Cerebellar cortex (tissue), 1 donor: ENCODE data around the gene VAMP4.
A peak's percentile ranks its signal among the peaks of the same experiment; 100 is the strongest.
"Not testable (repeated sequence)": the region's sequence is repeated elsewhere in the genome, so short reads cannot be mapped to it uniquely, and the experiment has no call there.

Experiments used
- DNase-seq: peaks from one replicate; pipeline ENCODE4 v3.0.0-alpha.2; 2015; ENCODE audit warnings: low spot score

VAMP4 gene

DNA sequence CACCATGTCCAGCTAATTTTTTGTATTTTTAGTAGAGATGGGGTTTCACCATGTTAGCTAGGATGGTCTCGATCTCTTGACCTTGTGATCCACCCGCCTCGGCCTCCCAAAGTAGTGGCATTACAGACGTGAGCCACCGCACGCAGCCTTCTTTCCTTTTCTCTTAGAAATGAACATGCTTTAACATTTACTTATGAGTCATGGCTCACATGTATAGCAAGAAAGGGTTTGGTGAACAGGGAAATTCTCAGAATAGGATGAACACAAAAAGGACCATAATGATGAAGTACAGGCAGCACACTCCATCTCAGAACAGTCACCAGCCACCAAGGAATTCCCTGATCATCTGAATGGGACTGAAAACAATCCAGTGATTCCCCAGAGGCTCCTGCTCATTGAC lies 9.4 kb upstream of the VAMP4 start:
- no peak for DNase-seq

DNA sequence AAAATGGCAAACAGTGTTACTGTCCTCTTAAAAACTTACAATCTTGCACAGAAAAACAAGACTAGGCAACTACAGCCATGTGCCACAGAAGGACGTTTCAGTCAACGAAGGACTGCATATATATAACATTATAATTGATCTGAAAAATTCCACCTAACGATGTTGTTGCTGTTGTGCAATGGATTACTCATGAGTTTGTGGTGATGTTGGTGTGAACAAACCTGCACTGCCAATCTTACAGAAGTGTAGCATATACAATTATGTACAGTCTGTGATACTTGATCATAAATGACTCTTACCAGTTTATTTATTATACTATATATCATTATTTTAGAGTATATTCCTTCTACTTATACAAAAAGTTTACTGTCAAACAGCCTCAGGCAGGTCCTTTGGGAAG lies 6.8 kb upstream of the VAMP4 start:
- DNase-seq = no peak

DNA sequence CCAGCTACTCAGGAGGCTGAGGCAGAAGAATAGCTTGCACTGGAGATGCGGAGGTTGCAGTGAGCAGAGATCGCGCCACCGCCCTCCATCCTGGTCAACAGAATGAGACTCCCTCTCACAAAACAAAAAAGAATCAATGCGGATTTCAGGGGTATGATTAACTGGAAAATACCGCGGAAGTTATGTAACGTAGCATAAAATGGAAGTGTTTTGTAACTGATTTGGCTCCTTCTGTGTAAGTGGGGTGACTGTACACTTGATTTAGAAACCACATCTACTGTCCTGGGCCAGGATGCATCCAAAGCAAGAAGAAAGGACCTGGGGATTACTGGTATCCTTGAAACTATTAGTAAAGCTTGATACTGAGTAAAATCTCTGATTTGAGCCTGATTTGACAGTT lies 3.1 kb upstream of the VAMP4 start:
- DNase-seq = no peak

- DNase-seq = peak; percentile 57
These were observed 1.4 kb upstream of the VAMP4 start for GRCh38 chr1:171743081-171743870.

- peak; percentile 77 for DNase-seq
These were observed 685 bp upstream of the VAMP4 start for GRCh38 chr1:171742577-171742922.

- DNase-seq = peak; percentile 72
These were observed 636 bp downstream of the VAMP4 start for GRCh38 chr1:171740987-171741871.

GRCh38 chr1:171740356-171740863 lies 1.5 kb downstream of the VAMP4 start:
- no peak for DNase-seq

DNA sequence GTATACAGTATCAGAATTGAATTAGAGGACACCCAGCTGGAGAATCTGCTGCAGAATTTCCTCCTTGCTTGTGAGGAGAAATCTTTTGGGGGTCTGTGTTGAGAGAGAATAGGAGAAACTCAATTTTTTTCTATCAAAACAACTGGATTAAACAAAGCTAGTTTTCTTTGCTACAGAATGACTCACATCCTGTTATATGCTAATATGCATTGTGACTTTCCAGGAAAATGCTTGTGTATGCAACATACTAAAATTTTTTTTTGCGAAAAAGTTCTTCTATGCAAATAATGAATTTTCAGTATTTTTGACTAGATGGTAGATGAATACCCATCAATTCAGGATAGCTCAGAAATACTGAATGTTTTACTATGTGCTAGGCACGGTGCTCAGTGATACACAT lies 2.2 kb downstream of the VAMP4 start:
- no peak for DNase-seq

GRCh38 chr1:171738911-171739310 lies 3.0 kb downstream of the VAMP4 start:
- no peak for DNase-seq

- no peak for DNase-seq
These were observed 5.7 kb downstream of the VAMP4 start for GRCh38 chr1:171736196-171736595.

DNA sequence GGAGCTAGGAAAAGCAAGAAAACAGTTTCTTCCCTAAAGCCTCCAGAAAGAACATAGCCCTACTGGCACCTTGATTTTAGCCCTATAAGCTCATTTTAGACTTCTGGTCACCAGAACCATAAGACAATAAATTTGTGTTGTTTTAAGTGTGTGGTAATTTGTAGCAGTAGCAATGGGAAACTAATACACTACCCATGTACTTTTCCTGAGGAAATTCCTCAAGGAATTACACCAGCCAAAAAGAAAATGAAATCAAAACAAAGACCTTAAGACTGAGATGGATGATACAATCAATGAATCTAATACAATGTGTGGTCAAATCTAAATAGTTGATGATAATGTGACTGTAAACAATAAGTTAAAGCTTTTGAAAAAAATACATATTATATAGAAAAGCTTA lies 11.8 kb downstream of the VAMP4 start:
- DNase-seq = no peak

DNA sequence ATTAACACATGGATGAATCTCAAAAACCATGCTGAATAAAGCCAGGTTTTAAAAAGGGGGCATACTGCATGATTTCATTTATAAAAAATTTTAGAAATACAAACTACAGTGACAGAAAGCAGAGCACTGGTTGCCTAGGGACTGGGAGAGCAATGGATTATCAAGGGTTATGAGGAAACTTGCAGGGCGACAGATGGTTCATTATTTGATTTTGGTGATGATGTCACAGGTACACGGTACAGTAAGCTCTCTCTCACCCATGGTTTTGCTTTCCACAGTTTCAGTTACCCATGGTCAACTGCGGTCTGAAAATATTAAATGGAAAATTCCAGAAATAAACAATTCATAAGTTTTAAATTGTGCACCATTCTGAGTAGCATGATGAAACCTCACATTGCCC lies 14.1 kb downstream of the VAMP4 start:
- peak; percentile 68 for DNase-seq

- DNase-seq = not testable (repeated sequence)
These were observed 18.7 kb downstream of the VAMP4 start for GRCh38 chr1:171723180-171723579.

DNA sequence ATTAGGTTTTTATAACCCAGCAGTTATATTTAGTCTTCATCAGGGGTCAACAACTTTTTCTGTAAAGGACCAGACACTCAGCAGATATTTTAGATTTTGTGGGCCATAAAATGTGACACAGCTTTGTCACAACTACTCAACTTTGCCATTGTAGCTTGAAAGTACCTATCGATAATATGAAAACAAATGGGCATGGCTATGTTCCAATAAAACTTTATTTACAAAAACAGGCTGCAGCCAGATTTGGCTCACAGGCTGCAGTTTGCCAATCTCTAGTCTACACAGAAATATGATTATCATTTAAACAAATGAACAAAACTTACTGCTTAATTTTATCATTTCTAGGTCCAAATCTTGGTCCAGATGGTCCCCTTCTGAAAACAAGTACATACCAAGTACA lies 23.0 kb downstream of the VAMP4 start:
- DNase-seq = no peak

GRCh38 chr1:171718216-171718615 lies 23.6 kb downstream of the VAMP4 start:
- DNase-seq = no peak

- no peak for DNase-seq
These were observed 24.7 kb downstream of the VAMP4 start for GRCh38 chr1:171717062-171717718.

DNA sequence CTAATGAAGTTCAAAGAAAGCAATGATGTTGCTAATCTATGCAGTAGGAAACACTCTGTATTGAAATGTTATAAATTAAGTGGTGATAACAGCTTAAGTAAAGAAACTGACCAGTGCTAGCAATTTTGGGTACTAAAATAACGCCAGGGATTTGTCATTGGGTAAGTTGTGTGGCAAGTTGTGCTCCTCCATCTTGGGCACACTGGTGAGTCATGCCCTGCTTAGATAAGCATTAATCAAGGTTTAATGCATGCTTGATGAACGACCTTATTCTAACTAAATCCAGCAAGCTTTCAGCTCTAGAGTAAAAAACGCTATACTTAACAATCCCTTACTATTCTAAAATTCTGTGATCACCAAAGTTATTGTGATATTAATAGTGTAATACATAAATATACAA lies 25.2 kb downstream of the VAMP4 start:
- DNase-seq = no peak

GRCh38 chr1:171715813-171716251 lies 26.0 kb downstream of the VAMP4 start:
- DNase-seq = peak; percentile 50

GRCh38 chr1:171712341-171712740 lies 29.5 kb downstream of the VAMP4 start:
- DNase-seq = no peak

DNA sequence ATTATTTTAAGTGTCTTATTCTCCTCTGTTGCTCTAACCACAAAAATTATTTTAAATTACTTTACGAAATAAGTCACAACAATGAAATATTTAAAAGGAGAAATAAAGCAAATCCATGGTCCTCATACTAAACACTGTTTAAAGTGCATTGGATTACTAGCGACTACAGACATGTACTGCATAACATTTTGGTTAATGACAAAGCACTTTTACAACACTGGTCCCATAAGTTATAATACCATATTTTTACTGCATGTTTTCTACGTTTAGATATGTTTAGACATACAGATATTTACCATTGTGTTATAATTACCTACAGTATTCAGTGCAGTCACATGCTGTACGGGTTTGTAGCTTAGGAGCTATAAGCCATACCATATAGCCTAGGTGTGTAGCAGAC lies 30.2 kb downstream of the VAMP4 start:
- DNase-seq = no peak

- DNase-seq = no peak
These were observed 34.3 kb downstream of the VAMP4 start for GRCh38 chr1:171707583-171707982.

DNA sequence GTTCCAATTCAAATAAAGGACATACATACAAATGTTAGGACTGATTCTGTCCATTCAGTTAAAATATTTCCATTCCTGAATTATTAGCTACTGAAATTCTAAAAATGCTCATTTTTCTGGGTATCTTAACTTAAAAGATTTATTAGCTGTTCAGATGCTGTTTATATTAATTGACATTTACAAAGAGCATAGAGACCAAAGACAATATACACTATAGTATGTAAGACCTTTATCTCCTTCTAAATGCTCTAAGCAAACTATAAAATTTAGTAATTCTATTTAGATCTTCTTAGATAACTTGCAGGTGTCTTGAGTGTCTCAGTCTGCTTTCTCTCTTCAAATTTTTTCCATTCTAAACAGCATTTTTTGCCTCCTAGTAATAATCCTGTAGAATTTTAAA lies 39.3 kb downstream of the VAMP4 start:
- no peak for DNase-seq

DNA sequence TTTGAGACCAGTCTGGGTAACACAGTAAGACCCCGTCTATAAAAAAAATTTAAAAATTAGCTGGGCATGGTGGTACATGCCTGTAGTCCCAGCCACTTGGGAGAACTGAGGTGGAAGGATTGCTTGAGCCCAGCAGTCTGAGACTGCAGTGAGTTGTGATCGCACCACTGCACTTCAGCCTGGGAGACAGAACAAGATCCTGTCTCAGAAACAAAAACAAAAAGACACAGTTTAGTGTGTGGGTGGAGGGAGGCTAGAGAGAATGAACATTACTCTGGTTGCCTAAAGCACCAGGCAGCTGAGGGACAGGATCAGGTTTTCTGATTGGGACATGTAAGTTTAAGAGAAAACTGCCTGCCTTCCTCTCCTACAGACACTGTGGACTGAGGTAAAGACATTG lies 42.3 kb downstream of the VAMP4 start:
- no peak for DNase-seq
